ENCODE data around the gene JAGN1.

- no peak for TF ChIP-seq EZH2phosphoT487 (IDR thresholded peaks at IDR 0.05; ENCODE audit: borderline replicate concordance, low read depth, low read length)
- no peak for TF ChIP-seq CTCF (conservative IDR thresholded peaks at IDR 0.05; ENCODE audit: low read length)
Measured at GRCh38 chr3:9913601-9914000, 23.2 kb downstream of the JAGN1 start.

All from OCI-LY7 (cell line).